Tibial nerve (tissue), 4 donors: ENCODE measurements around the gene CDK5RAP3. TPM values are rescaled to one million over a fixed set of nuclear protein-coding genes. Genes with fewer than 3 reads are reported as not detected.

ENCODE experiments used
- DNase-seq, 2 donors: peaks; one replicate each; pipeline ENCODE4 v3.0.0-alpha.2; 2019; ENCODE audit warnings: low spot score in 2 of 2
- H3K27ac ChIP-seq, 4 donors: fragments of 200-600 bp; sonication (generic) in 3 of 4; one replicate each; pipeline ENCODE4 v1.5.1; 2017 to 2019; ENCODE audit warnings: mild to moderate bottlenecking in 1 of 4
- H3K27me3 ChIP-seq, 2 donors: fragments of 200-600 bp; sonication (generic) in 1 of 2; one replicate each; pipeline versions ENCODE4 v1.5.1 to v1.6.0; 2017 to 2019
- H3K36me3 ChIP-seq, 3 donors: fragments of 200-600 bp; sonication (generic); one replicate each; pipeline ENCODE4 v1.5.1; 2018 to 2019
- H3K4me1 ChIP-seq, 4 donors: fragments of 200-600 bp; sonication (generic) in 3 of 4; one replicate each; pipeline ENCODE4 v1.5.1; 2017 to 2019
- H3K4me3 ChIP-seq, 4 donors: fragments of 200-600 bp; sonication (generic) in 3 of 4; one replicate each; pipeline ENCODE4 v1.5.1; 2017 to 2019; ENCODE audit warnings: mild to moderate bottlenecking in 1 of 4, moderate library complexity in 1 of 4
- H3K9me3 ChIP-seq, 4 donors: fragments of 200-600 bp; sonication (generic) in 3 of 4; one replicate each; pipeline ENCODE4 v1.5.1; 2017 to 2019
- EP300 ChIP-seq, 2 donors: sonication (generic); formaldehyde crosslinking; IDR thresholded peaks; one replicate each; pipeline ENCODE4 v1.6.1; 2017; ENCODE audit warnings: antibody characterized with exemption in 2 of 2, mild to moderate bottlenecking in 1 of 2
- POLR2A ChIP-seq, 2 donors: fragments of 450-650 bp; IDR thresholded peaks; one replicate each; pipeline ENCODE4 v1.6.1; 2017; ENCODE audit warnings: antibody characterized with exemption in 2 of 2, mild to moderate bottlenecking in 2 of 2, moderate library complexity in 2 of 2
- WGBS, 2 donors: methylation state at CpG; one replicate each; pipeline ENCODE4 v1.1.5; 2018; 5-methylcytosine and 5-hydroxymethylcytosine counted together
- total RNA-seq, 4 donors: library from RNA; depleted of rRNA; stranded (reverse); fragments of >200 nt; gene quantifications; one replicate each; pipeline ENCODE4 v1.1.0, GENCODE V29; 2016
- TF ChIP-seq, protein P1 (sequence below), 5 experiments: fragments of 200-600 bp in 3 of 5; fragments of 450-650 bp in 2 of 5; sonication (generic) in 3 of 5; IDR thresholded peaks; one replicate each; pipeline ENCODE4 v1.5.1; 2016 to 2019; ENCODE audit warnings: antibody characterized with exemption in 5 of 5, mild to moderate bottlenecking in 3 of 5, moderate library complexity in 2 of 5

CDK5RAP3 gene
- total RNA-seq, 4 donors from 2014 or later: 163 to 310 (median 200) TPM

DNA sequence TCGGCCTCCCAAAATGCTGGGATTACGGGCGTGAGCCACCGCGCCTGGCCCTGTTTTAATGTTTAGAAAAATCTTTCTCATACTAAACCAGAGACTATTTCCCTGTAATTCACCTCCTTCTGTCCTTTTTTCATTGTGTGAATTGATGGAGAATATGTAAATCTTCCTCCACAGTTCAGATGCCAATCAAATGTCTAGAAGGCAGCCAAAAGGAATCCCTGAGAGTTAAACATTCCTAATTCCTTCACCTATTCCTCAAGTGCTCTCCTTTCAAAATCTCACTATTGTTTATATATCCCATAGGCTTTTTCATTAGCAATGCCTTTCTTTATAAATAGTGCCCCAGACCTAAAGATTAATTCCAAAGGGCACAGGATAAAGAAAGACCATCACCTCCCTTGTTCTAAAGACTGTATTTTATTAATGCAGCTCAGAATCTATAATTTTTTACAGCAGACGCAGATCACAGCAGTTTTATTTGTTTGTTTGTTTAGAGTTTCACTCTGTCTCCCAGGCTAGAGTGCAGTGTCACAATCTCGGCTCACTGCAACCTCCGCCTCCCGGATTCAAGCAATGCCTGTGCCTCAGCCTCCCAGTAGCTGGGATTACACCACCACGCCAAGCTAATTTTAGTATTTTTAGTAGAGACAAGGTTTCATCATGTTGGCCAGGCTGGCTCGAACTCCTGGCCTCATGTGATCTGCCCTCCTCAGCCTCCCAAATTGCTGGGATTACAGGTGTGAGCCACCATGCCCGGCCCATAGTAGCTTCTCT, 36.2 kb downstream of the CDK5RAP3 start:
- H3K27me3 ChIP-seq: no peaks in the 10 kb centered on the region
- WGBS, 2 donors: 89 to 94% methylated on average over 12 of the region's 12 CpGs
- H3K4me3 ChIP-seq: no peak overlapping the region
- peaks cover 0 to 28% (median 20%) of the 10 kb centered on the region in 4 donors for H3K4me1 ChIP-seq
- TF ChIP-seq POLR2A (IDR thresholded peaks at IDR 0.05): no peak
- TF ChIP-seq, protein P1, sequence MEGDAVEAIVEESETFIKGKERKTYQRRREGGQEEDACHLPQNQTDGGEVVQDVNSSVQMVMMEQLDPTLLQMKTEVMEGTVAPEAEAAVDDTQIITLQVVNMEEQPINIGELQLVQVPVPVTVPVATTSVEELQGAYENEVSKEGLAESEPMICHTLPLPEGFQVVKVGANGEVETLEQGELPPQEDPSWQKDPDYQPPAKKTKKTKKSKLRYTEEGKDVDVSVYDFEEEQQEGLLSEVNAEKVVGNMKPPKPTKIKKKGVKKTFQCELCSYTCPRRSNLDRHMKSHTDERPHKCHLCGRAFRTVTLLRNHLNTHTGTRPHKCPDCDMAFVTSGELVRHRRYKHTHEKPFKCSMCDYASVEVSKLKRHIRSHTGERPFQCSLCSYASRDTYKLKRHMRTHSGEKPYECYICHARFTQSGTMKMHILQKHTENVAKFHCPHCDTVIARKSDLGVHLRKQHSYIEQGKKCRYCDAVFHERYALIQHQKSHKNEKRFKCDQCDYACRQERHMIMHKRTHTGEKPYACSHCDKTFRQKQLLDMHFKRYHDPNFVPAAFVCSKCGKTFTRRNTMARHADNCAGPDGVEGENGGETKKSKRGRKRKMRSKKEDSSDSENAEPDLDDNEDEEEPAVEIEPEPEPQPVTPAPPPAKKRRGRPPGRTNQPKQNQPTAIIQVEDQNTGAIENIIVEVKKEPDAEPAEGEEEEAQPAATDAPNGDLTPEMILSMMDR (IDR thresholded peaks at IDR 0.05): no peak
- TF ChIP-seq EP300 (IDR thresholded peaks at IDR 0.05): no peak
- no peak overlapping the region for H3K27ac ChIP-seq
- no peaks in the 10 kb centered on the region for H3K9me3 ChIP-seq
- no peak for DNase-seq
- no peaks in the 10 kb centered on the region for H3K36me3 ChIP-seq

DNA sequence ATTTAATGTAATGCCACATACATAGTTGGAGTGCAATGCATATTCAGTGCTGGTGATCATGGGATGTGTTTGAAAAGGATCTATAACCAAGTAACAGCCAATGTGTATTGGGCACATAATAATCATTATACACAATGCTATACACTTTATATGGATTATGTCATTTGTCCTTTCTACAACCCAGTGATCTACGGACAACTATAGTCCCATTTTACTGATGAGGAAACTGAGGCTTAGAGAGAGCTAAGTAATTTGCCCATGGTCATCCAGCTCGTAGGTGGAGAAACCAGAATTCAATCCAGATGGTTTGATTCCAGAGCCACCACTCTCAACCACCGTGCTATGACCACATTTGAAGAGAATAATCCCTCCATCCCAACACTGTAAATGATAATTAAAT, 39.3 kb downstream of the CDK5RAP3 start:
- TF ChIP-seq, protein P1 (IDR thresholded peaks at IDR 0.05): no peak
- TF ChIP-seq EP300 (IDR thresholded peaks at IDR 0.05) (no peak), POLR2A (IDR thresholded peaks at IDR 0.05) (no peak)
- H3K27me3 ChIP-seq: peaks cover 0 to 7% of the 10 kb centered on the region in 2 donors
- no peaks in the 10 kb centered on the region for H3K36me3 ChIP-seq
- DNase-seq: no peak
- H3K4me3 ChIP-seq: no peak overlapping the region
- peaks cover 0 to 16% (median 11%) of the 10 kb centered on the region in 4 donors for H3K4me1 ChIP-seq
- no peaks in the 10 kb centered on the region for H3K9me3 ChIP-seq
- H3K27ac ChIP-seq: no peak overlapping the region
- 92 to 99% methylated on average over 3 of the region's 3 CpGs for WGBS, 2 donors

DNA sequence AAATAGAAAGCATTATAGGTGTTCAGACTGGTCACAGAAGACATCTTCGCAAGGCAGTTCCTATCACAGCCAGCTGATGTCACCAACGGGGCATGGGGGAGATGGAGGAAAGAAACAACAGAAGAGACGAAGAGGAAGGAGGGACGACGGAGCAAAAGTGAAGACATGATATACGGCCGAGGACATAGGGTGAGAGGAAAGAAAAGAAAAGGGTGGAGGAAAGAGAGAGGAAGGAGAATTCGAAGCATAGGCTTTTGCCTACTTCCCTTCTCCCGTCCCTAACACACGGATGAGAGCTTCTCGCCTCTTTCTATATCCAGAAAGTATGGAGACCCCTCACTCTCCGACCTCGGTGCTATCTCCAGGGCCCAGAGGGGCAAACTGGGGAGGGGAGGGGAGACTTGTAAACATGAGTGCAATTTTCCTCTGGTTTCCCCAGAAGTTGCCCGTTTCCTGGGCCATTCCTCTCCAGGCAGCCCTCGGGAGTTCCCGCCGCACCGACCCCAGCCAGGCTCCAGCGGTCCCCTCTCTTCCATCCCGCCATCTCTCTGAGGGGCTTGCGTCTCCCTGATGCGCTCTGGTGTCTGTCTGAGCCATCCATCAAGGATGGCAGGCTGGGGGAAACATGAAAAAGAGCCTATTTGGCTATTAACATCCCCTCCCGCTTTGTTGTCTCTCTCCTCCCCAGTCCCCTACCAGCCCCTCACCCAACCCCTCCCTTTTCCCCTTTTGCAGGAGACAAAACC, 40.7 kb downstream of the CDK5RAP3 start:
- Histone ChIP-seq H3K4me1 (peaks cover 0 to 16% (median 11%) of the 10 kb centered on the region in 4 donors), H3K36me3 (no peaks in the 10 kb centered on the region), H3K4me3 (peak overlapping the region in 3 of 4 donors; percentile 40 to 49 (median 42)), H3K27me3 (peaks cover 0 to 7% of the 10 kb centered on the region in 2 donors), H3K9me3 (no peaks in the 10 kb centered on the region), H3K27ac (no peak overlapping the region)
- 10 to 13% methylated on average over 23 of the region's 23 CpGs for WGBS, 2 donors
- no peak for DNase-seq
- TF ChIP-seq, protein P1 (IDR thresholded peaks at IDR 0.05): peak in 3 of 5 experiments; percentile 19 to 49 (median 29)
- no peak for TF ChIP-seq EP300 (IDR thresholded peaks at IDR 0.05)

- TF ChIP-seq POLR2A (IDR thresholded peaks at IDR 0.05) (no peak), EP300 (IDR thresholded peaks at IDR 0.05) (no peak)
- TF ChIP-seq, protein P1 (IDR thresholded peaks at IDR 0.05): no peak
- no peak for DNase-seq
- Histone ChIP-seq H3K4me3 (peak overlapping the region in 3 of 4 donors; percentile 40 to 49 (median 42)), H3K4me1 (peaks cover 0 to 16% (median 11%) of the 10 kb centered on the region in 4 donors), H3K27ac (no peak overlapping the region), H3K9me3 (no peaks in the 10 kb centered on the region), H3K36me3 (no peaks in the 10 kb centered on the region), H3K27me3 (peaks cover 0 to 7% of the 10 kb centered on the region in 2 donors)
- WGBS, 2 donors: 1 to 2% methylated on average over 32 to 34 of the region's 34 CpGs
These were observed 41.2 kb downstream of the CDK5RAP3 start for GRCh38 chr17:48012151-48012520.

- H3K27ac ChIP-seq: no peak overlapping the region
- peaks cover 0 to 16% (median 11%) of the 10 kb centered on the region in 4 donors for H3K4me1 ChIP-seq
- 44 to 55% methylated on average over 3 to 5 of the region's 5 CpGs for WGBS, 2 donors
- H3K9me3 ChIP-seq: no peaks in the 10 kb centered on the region
- peaks cover 0 to 7% of the 10 kb centered on the region in 2 donors for H3K27me3 ChIP-seq
- no peak for DNase-seq
- TF ChIP-seq POLR2A (IDR thresholded peaks at IDR 0.05) (no peak), EP300 (IDR thresholded peaks at IDR 0.05) (no peak)
- TF ChIP-seq, protein P1 (IDR thresholded peaks at IDR 0.05): no peak
- peak overlapping the region in 2 of 4 donors; percentile 42 to 49 for H3K4me3 ChIP-seq
- no peaks in the 10 kb centered on the region for H3K36me3 ChIP-seq
These were observed 41.7 kb downstream of the CDK5RAP3 start for GRCh38 chr17:48012654-48013053.
